GM19467 (cell line): ENCODE data around the gene GRK2.
"Not testable (repeated sequence)": the region's sequence is repeated elsewhere in the genome, so short reads cannot be mapped to it uniquely, and the experiment has no call there.

Experiments
- ATAC-seq: cut with Tn5 transposase; IDR thresholded peaks from one replicate; pipeline ENCODE4 v1.9.1; 2021; ENCODE audit warnings: mild to moderate bottlenecking, moderate library complexity; ENCODE audit not compliant: unreplicated experiment

GRK2 gene

GRCh38 chr11:67311051-67311555 lies 44.8 kb downstream of the GRK2 start:
- ATAC-seq = no peak

- no peak for ATAC-seq
These were observed 45.3 kb downstream of the GRK2 start for GRCh38 chr11:67311556-67312082.

GRCh38 chr11:67312187-67313021 lies 46.1 kb downstream of the GRK2 start:
- ATAC-seq = no peak

GRCh38 chr11:67313125-67313890 lies 47.0 kb downstream of the GRK2 start:
- ATAC-seq = no peak

- ATAC-seq = no peak
These were observed 47.9 kb downstream of the GRK2 start for GRCh38 chr11:67314218-67314617.

GRCh38 chr11:67315325-67315909 lies 49.1 kb downstream of the GRK2 start:
- ATAC-seq = no peak

GRCh38 chr11:67316882-67317204 lies 50.6 kb downstream of the GRK2 start:
- no peak for ATAC-seq

GRCh38 chr11:67317205-67317887 lies 51.1 kb downstream of the GRK2 start:
- peak; percentile 74 for ATAC-seq

- peak; percentile 17 for ATAC-seq
These were observed 51.7 kb downstream of the GRK2 start for GRCh38 chr11:67317888-67318555.

GRCh38 chr11:67318876-67319275 lies 52.6 kb downstream of the GRK2 start:
- not testable (repeated sequence) for ATAC-seq

- no peak for ATAC-seq
These were observed 53.7 kb downstream of the GRK2 start for GRCh38 chr11:67320011-67320410.

GRCh38 chr11:67320691-67321090 lies 54.4 kb downstream of the GRK2 start:
- ATAC-seq = no peak

GRCh38 chr11:67321313-67321871 lies 55.1 kb downstream of the GRK2 start:
- no peak for ATAC-seq

- ATAC-seq = no peak
These were observed 55.8 kb downstream of the GRK2 start for GRCh38 chr11:67322049-67322448.

GRCh38 chr11:67323526-67323925 lies 57.3 kb downstream of the GRK2 start:
- no peak for ATAC-seq

- ATAC-seq = no peak
These were observed 65.9 kb downstream of the GRK2 start for GRCh38 chr11:67332081-67332691.
